ENCODE results near the gene MGMT.
A peak's percentile ranks its signal among the peaks of the same experiment; 100 is the strongest.

Gene MGMT

DNA sequence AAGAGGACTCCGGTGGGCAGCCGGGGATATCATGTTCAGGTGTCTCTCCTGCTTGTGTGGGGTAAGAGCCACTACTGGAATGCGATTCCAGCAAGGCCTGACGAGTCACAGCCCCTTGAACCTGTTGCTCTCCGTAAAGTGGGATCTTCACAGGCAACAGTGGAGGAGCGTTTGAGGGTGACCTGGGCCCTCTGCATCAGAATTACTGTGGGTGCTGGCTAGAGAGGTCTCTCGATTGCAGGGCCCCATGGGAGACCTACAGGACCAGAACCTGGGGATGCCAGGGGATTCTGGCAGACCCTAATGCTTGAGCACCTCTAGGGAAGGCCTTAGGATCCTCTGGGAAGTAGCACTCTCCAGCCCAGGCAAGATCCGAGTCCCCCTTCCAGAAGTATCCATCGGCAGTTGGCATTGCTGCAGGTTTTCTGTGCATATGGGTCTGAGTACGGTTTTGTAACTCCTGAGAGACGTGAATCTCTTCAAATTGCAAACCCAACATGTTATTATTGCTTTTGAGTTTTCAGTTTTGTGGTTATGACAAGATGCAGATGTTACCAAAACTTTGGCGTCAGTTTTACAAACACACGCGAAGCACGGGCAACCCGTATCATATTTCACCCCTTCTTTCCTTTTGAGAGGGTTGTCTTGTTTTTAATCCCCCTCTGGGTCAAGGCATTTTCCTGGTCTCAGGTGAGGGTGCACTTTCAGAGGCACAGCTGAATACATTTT is 4.6 kb downstream of the MGMT start:
- H4K20me1 ChIP-seq (ENCODE audit: insufficient read depth, low read length): peaks cover 3% of the 10 kb centered on the region
- no peak overlapping the region for H2AFZ ChIP-seq (ENCODE audit: low read depth, low read length)
- DNase-seq (no peak), ATAC-seq (ENCODE audit: insufficient read depth, low read depth) (no peak)
- TF ChIP-seq, protein P1, sequence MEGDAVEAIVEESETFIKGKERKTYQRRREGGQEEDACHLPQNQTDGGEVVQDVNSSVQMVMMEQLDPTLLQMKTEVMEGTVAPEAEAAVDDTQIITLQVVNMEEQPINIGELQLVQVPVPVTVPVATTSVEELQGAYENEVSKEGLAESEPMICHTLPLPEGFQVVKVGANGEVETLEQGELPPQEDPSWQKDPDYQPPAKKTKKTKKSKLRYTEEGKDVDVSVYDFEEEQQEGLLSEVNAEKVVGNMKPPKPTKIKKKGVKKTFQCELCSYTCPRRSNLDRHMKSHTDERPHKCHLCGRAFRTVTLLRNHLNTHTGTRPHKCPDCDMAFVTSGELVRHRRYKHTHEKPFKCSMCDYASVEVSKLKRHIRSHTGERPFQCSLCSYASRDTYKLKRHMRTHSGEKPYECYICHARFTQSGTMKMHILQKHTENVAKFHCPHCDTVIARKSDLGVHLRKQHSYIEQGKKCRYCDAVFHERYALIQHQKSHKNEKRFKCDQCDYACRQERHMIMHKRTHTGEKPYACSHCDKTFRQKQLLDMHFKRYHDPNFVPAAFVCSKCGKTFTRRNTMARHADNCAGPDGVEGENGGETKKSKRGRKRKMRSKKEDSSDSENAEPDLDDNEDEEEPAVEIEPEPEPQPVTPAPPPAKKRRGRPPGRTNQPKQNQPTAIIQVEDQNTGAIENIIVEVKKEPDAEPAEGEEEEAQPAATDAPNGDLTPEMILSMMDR (IDR thresholded peaks at IDR 0.05; ENCODE audit: borderline replicate concordance, extremely low read depth, low read length, poor library complexity, severe bottlenecking): no peak
- TF ChIP-seq EZH2 (IDR thresholded peaks at IDR 0.05; ENCODE audit: borderline replicate concordance, low read depth, low read length, severe bottlenecking): no peak
- peaks cover 90% of the 10 kb centered on the region for H3K79me2 ChIP-seq (ENCODE audit: insufficient read depth, low read length)
- peak overlapping the region; percentile 35; the same call in 1 of the 2 replicates for H3K27ac ChIP-seq (ENCODE audit: low read length)
- H3K4me1 ChIP-seq (ENCODE audit: insufficient read depth, low read length): peaks cover 18% of the 10 kb centered on the region
- H3K4me3 ChIP-seq (ENCODE audit: low read depth in 1 of 2, low read length in 2 of 2): no peak overlapping the region
- H3K4me2 ChIP-seq (ENCODE audit: insufficient read depth, low read length): no peak overlapping the region
- no peaks in the 10 kb centered on the region for H3K9me3 ChIP-seq (ENCODE audit: insufficient read depth, low read length, severe bottlenecking)
- H3K9ac ChIP-seq (ENCODE audit: low read depth, low read length): no peak overlapping the region
- peaks cover 20% of the 10 kb centered on the region for H3K36me3 ChIP-seq (ENCODE audit: insufficient read depth, low read length)
- no peaks in the 10 kb centered on the region for H3K27me3 ChIP-seq (ENCODE audit: insufficient read depth, low read length, poor library complexity)

DNA sequence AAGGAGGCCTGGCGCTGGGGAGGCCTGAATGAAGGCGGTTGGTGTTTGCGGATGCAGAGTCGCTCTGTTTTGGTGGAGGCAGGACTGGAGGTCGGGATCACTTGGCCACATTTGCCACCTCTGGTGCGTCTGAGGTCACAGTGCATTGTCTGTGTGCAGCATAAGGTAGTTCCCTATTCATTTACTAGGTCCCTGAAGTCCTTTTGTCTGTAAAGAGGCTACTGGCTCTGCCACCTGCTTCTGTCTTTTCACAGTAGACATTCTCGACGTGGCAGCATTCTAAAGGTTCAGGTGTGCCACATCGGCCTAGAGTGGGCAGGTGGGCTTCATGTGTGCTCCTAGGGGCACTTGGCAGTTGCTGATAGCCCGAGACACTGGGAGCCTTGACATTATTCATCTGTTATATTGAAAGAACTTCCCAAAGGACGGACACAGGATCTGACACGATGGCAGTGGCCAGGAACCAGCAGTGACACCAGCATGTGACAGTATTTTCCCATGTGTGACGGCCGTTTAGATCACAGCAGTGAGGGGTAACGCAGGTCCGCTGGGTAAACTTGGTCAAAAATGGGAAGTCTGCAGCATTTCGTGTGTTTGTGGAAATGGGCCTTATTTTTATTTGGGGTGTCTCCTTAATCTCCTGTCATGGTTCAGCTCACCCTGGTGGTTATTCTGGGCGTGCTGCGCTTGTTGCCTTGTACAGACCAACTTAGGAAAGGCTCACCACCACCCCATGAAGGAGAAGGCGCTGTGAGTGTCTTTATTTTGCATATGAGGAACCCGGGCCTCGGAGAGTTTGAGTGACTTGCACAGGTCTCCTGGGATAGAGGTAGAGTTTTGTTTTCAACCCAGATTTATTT is 5.9 kb downstream of the MGMT start:
- Histone ChIP-seq H3K4me2 (ENCODE audit: insufficient read depth, low read length) (no peak overlapping the region), H3K27ac (ENCODE audit: low read length) (no peak overlapping the region), H3K9me3 (ENCODE audit: insufficient read depth, low read length, severe bottlenecking) (no peaks in the 10 kb centered on the region), H4K20me1 (ENCODE audit: insufficient read depth, low read length) (peaks cover 3% of the 10 kb centered on the region), H2AFZ (ENCODE audit: low read depth, low read length) (no peak overlapping the region), H3K79me2 (ENCODE audit: insufficient read depth, low read length) (peaks cover 91% of the 10 kb centered on the region), H3K4me3 (ENCODE audit: low read depth in 1 of 2, low read length in 2 of 2) (no peak overlapping the region), H3K36me3 (ENCODE audit: insufficient read depth, low read length) (peaks cover 20% of the 10 kb centered on the region), H3K27me3 (ENCODE audit: insufficient read depth, low read length, poor library complexity) (no peaks in the 10 kb centered on the region), H3K9ac (ENCODE audit: low read depth, low read length) (no peak overlapping the region), H3K4me1 (ENCODE audit: insufficient read depth, low read length) (peaks cover 11% of the 10 kb centered on the region)
- ATAC-seq (ENCODE audit: insufficient read depth, low read depth): no peak
- TF ChIP-seq, protein P1 (IDR thresholded peaks at IDR 0.05; ENCODE audit: borderline replicate concordance, extremely low read depth, low read length, poor library complexity, severe bottlenecking): no peak
- TF ChIP-seq EZH2 (IDR thresholded peaks at IDR 0.05; ENCODE audit: borderline replicate concordance, low read depth, low read length, severe bottlenecking): no peak
- no peak for DNase-seq

DNA sequence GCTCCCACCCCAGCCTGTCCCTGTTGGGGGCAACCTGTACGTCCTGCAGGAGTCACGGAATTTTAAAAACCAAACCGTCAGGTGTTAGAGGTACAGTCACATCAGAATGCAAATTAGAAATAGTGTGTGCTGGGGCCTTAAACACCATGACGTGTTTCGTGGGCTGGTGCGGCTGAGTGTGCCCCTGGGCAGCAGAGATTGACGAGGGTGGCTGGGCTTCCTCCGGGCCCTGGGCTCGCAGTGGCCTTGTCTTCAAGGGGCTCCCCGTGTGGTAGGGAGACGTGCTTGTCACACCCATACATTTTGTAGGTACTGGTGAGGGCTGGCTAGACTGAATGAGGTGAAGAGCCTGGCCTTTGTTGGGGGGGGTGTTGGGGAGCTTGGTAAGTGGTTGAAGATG is 7.6 kb downstream of the MGMT start:
- Histone ChIP-seq H3K9ac (ENCODE audit: low read depth, low read length) (no peak overlapping the region), H2AFZ (ENCODE audit: low read depth, low read length) (no peak overlapping the region), H3K27me3 (ENCODE audit: insufficient read depth, low read length, poor library complexity) (no peaks in the 10 kb centered on the region), H3K4me1 (ENCODE audit: insufficient read depth, low read length) (no peaks in the 10 kb centered on the region), H3K79me2 (ENCODE audit: insufficient read depth, low read length) (peaks cover 83% of the 10 kb centered on the region), H3K9me3 (ENCODE audit: insufficient read depth, low read length, severe bottlenecking) (no peaks in the 10 kb centered on the region), H3K36me3 (ENCODE audit: insufficient read depth, low read length) (peaks cover 20% of the 10 kb centered on the region), H4K20me1 (ENCODE audit: insufficient read depth, low read length) (peaks cover 3% of the 10 kb centered on the region), H3K4me2 (ENCODE audit: insufficient read depth, low read length) (no peak overlapping the region), H3K27ac (ENCODE audit: low read length) (no peak overlapping the region), H3K4me3 (ENCODE audit: low read depth in 1 of 2, low read length in 2 of 2) (no peak overlapping the region)
- no peak for TF ChIP-seq EZH2 (IDR thresholded peaks at IDR 0.05; ENCODE audit: borderline replicate concordance, low read depth, low read length, severe bottlenecking)
- TF ChIP-seq, protein P1 (IDR thresholded peaks at IDR 0.05; ENCODE audit: borderline replicate concordance, extremely low read depth, low read length, poor library complexity, severe bottlenecking): no peak
- no peak for DNase-seq
- ATAC-seq (ENCODE audit: insufficient read depth, low read depth): no peak
